Adipose tissue (tissue), 3 donors: Measurements from ENCODE around the gene VWF. TPM values are rescaled to one million over a fixed set of nuclear protein-coding genes. Genes with fewer than 3 reads are reported as not detected.

Experiments used
- H3K27ac ChIP-seq: one replicate; pipeline ENCODE4 v1.5.1; 2013; ENCODE audit warnings: low read depth, low read length
- WGBS, 3 donors: extraction: QIAGEN DNeasy Blood & Tissue Kit; methylation state at CpG; one replicate each; pipeline ENCODE4 v1.1.7; 2013; 5-methylcytosine and 5-hydroxymethylcytosine counted together
- polyA plus RNA-seq, 3 donors: library from polyadenylated mRNA; stranded (reverse); fragments of 200-250 nt; gene quantifications; one replicate each; pipeline ENCODE4 v1.2.3, GENCODE V29; 2013
- donor health status: healthy with polysubstance abuse.
- donor health status: Bipolar disorder and iron deficiency.
- donor health status: healthy.

VWF gene
- polyA plus RNA-seq, 3 donors = 41.1 to 243 (median 130) TPM

- 51 to 67% (median 52%) methylated on average over 4 of the region's 4 CpGs for WGBS, 3 donors
- no peak overlapping the region for H3K27ac ChIP-seq
These were observed 224.4 kb downstream of the VWF start for GRCh38 chr12:5900076-5900475.

- H3K27ac ChIP-seq = no peak overlapping the region
- WGBS, 3 donors = 67 to 88% (median 77%) methylated on average over 3 of the region's 3 CpGs
These were observed 224.8 kb downstream of the VWF start for GRCh38 chr12:5899675-5900074.

GRCh38 chr12:5898874-5899273 lies 225.6 kb downstream of the VWF start:
- WGBS, 3 donors = 75 to 90% (median 84%) methylated on average over 3 of the region's 3 CpGs
- no peak overlapping the region for H3K27ac ChIP-seq

Other genes with a start within 250 kb of the VWF start
- 10 to 100 TPM in 1 of 3 donors, 1 to 10 TPM in 2; 1.0 to 11.7 (median 6.6) TPM for gene ANO2, start 179.4 kb downstream of the VWF start, polyA plus RNA-seq
- 10 to 100 TPM; 45.8 to 68.9 (median 58.4) TPM for gene CD9, start 75.7 kb upstream of the VWF start, polyA plus RNA-seq
- gene PLEKHG6, start 186.0 kb upstream of the VWF start, polyA plus RNA-seq = 100 to 1,000 TPM in 1 of 3 donors, 1 to 10 TPM in 2; 8.7 to 117 (median 9.8) TPM
- 100 to 1,000 TPM in 1 of 3 donors, 10 to 100 TPM in 2; 46.8 to 238 (median 68.9) TPM for gene TNFRSF1A, start 217.4 kb upstream of the VWF start, polyA plus RNA-seq